Chondrocyte (in vitro differentiated cells): ENCODE measurements around the gene NSUN6. TPM values are rescaled to one million over a fixed set of nuclear protein-coding genes. Genes with fewer than 3 reads are reported as not detected.
"Not testable (repeated sequence)": the region's sequence is repeated elsewhere in the genome, so short reads cannot be mapped to it uniquely, and the experiment has no call there.

Experiments used
- DNase-seq: peaks from one replicate; pipeline ENCODE4 v3.0.0; 2021; ENCODE audit warnings: mixed read lengths, low spot score
- H3K27ac Mint-ChIP-seq: one replicate; pipeline ENCODE4 v1.8.0; 2021; ENCODE audit warnings: mild to moderate bottlenecking, moderate library complexity, mixed read lengths; ENCODE audit not compliant: unreplicated experiment
- H3K27me3 Mint-ChIP-seq: 2 replicates; pipeline ENCODE4 v1.8.0; 2021; ENCODE audit warnings: low read depth, mixed read lengths
- H3K36me3 Mint-ChIP-seq: 2 replicates; pipeline ENCODE4 v1.8.0; 2021; ENCODE audit warnings: low read depth, mixed read lengths
- H3K4me1 Mint-ChIP-seq: 2 replicates; pipeline ENCODE4 v1.8.0; 2021; ENCODE audit warnings: low read depth, mild to moderate bottlenecking, mixed read lengths
- H3K4me3 Mint-ChIP-seq: one replicate; pipeline ENCODE4 v1.8.0; 2021; ENCODE audit warnings: mild to moderate bottlenecking, moderate library complexity, mixed read lengths; ENCODE audit not compliant: unreplicated experiment
- H3K9me3 Mint-ChIP-seq: 2 replicates; pipeline ENCODE4 v1.8.0; 2021; ENCODE audit warnings: low read depth, mixed read lengths
- total RNA-seq: library from RNA; stranded (reverse); gene quantifications from 3 replicates; pipeline ENCODE4 v1.2.1, GENCODE V29; 2021
- TF ChIP-seq, protein P1 (sequence below): fragments of 200-600 bp; sonication (generic); IDR thresholded peaks from 2 replicates; pipeline ENCODE4 v1.5.0; 2021; ENCODE audit warnings: antibody characterized with exemption, mild to moderate bottlenecking, moderate library complexity

NSUN6 gene
- total RNA-seq, 1 donor from 2014 or later: 3.3 TPM

DNA sequence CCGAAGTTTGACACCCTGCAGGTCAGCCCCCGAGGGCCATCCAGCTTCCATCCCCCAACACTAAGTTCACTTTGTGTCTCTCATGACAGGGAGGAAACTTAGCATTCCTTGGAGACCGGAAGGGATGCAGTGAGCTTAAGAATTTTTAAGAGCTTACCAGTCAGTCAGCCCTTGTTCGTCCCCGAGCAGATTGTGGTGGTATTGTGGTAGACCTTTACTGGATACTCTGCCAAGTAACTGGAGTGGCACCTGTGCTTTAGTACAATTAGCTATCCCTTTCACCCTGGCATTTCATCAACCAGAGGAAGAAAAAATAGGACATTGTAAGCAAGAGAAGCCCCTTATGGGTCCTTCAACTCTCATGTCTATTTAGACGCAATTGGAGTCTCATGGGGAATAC lies 74.8 kb downstream of the NSUN6 start:
- Mint-ChIP-seq H3K27me3 (no peaks in the 10 kb centered on the region), H3K4me1 (no peaks in the 10 kb centered on the region), H3K9me3 (peaks cover 24% of the 10 kb centered on the region), H3K27ac (no peak overlapping the region), H3K36me3 (peaks cover 24% of the 10 kb centered on the region), H3K4me3 (no peak overlapping the region)
- TF ChIP-seq, protein P1, sequence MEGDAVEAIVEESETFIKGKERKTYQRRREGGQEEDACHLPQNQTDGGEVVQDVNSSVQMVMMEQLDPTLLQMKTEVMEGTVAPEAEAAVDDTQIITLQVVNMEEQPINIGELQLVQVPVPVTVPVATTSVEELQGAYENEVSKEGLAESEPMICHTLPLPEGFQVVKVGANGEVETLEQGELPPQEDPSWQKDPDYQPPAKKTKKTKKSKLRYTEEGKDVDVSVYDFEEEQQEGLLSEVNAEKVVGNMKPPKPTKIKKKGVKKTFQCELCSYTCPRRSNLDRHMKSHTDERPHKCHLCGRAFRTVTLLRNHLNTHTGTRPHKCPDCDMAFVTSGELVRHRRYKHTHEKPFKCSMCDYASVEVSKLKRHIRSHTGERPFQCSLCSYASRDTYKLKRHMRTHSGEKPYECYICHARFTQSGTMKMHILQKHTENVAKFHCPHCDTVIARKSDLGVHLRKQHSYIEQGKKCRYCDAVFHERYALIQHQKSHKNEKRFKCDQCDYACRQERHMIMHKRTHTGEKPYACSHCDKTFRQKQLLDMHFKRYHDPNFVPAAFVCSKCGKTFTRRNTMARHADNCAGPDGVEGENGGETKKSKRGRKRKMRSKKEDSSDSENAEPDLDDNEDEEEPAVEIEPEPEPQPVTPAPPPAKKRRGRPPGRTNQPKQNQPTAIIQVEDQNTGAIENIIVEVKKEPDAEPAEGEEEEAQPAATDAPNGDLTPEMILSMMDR: no peak
- no peak for DNase-seq

- TF ChIP-seq, protein P1: no peak
- no peak overlapping the region for H3K4me3 Mint-ChIP-seq
- no peak for DNase-seq
- H3K4me1 Mint-ChIP-seq: no peaks in the 10 kb centered on the region
- H3K9me3 Mint-ChIP-seq: peaks cover 20% of the 10 kb centered on the region
- H3K27me3 Mint-ChIP-seq: no peaks in the 10 kb centered on the region
- H3K36me3 Mint-ChIP-seq: peaks cover 13% of the 10 kb centered on the region
- H3K27ac Mint-ChIP-seq: no peak overlapping the region
These were observed 78.3 kb downstream of the NSUN6 start for GRCh38 chr10:18572959-18573561.

- Mint-ChIP-seq H3K4me3 (no peak overlapping the region), H3K27ac (no peak overlapping the region), H3K4me1 (no peaks in the 10 kb centered on the region), H3K27me3 (no peaks in the 10 kb centered on the region), H3K36me3 (peaks cover 5% of the 10 kb centered on the region), H3K9me3 (peaks cover 11% of the 10 kb centered on the region)
- TF ChIP-seq, protein P1: no peak
- no peak for DNase-seq
These were observed 79.6 kb downstream of the NSUN6 start for GRCh38 chr10:18571780-18572179.

DNA sequence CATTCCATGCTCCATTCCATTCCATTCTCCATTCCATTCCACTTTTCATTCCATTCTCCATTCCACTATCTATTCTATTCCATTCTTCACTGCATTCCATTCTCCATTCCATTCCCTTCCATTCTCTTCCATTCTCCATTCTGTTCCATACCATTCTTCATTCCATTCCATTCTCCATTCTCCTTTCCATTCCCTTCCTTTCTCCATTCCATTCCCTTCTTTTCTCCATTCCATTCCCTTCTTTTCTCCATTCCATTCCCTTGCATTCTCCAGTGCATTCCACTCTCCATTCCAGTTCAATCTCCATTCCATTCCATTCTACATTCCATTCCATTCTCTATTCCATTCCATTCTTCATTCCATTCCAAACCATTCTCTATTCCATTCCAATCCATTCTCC lies 80.3 kb downstream of the NSUN6 start:
- peaks cover 8% of the 10 kb centered on the region for H3K9me3 Mint-ChIP-seq
- H3K27me3 Mint-ChIP-seq: no peaks in the 10 kb centered on the region
- DNase-seq: no peak
- no peaks in the 10 kb centered on the region for H3K4me1 Mint-ChIP-seq
- H3K27ac Mint-ChIP-seq: no peak overlapping the region
- H3K36me3 Mint-ChIP-seq: peaks cover under 1% of the 10 kb centered on the region
- no peak overlapping the region for H3K4me3 Mint-ChIP-seq
- TF ChIP-seq, protein P1: no peak

- H3K4me3 Mint-ChIP-seq, H3K27ac Mint-ChIP-seq, H3K4me1 Mint-ChIP-seq, H3K9me3 Mint-ChIP-seq, DNase-seq, H3K36me3 Mint-ChIP-seq, H3K27me3 Mint-ChIP-seq: not testable (repeated sequence)
These were observed 81.0 kb downstream of the NSUN6 start for GRCh38 chr10:18570386-18570785.

GRCh38 chr10:18567343-18567856 lies 84.0 kb downstream of the NSUN6 start:
- no peaks in the 10 kb centered on the region for H3K9me3 Mint-ChIP-seq
- DNase-seq: no peak
- no peaks in the 10 kb centered on the region for H3K36me3 Mint-ChIP-seq
- no peaks in the 10 kb centered on the region for H3K27me3 Mint-ChIP-seq
- no peak overlapping the region for H3K4me3 Mint-ChIP-seq
- no peaks in the 10 kb centered on the region for H3K4me1 Mint-ChIP-seq
- no peak overlapping the region for H3K27ac Mint-ChIP-seq
- TF ChIP-seq, protein P1: no peak
